ENCODE data around the gene RHBDL1.

The RHBDL1 gene

DNA sequence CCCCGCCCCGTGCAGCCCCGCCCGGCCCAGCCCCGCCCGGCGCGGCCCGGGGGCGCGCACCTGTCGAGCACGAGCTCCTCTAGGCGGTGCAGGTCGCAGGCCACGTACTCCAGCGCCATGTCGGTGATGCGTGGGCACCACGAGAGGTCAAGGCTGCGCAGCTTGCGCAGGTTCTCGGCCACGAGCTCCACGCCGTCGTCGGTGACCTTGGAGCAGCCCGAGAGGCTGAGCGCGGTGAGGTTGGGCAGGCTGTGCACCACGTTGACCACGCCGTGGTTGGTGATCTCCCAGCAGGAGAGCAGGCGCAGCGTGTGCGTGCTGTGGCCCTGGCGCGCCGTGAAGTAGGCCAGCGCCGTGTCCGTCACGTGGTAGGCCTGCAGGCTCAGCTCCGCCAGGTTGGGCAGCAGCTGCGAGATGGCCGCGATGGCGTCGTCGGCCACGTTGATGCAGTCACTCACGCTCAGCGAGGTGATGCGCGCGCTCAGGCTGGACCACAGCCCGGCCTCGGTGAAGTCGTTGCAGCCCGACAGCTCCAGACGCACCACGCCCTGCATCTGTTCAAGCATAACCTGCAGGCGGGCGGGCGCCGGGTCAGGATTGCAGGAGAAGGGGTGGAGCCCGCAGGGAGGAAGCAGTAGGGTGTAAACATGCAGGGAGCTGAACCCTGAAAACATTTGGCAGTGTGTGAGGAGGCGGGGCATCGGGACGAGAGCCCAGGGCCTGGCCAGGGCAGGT, 20.1 kb downstream of the RHBDL1 start:
- DNase-seq (ENCODE audit: low read depth): peak; percentile 89
- H3K4me3 ChIP-seq (ENCODE audit: low read length): peak overlapping the region; percentile 20
- TF ChIP-seq, protein P1, sequence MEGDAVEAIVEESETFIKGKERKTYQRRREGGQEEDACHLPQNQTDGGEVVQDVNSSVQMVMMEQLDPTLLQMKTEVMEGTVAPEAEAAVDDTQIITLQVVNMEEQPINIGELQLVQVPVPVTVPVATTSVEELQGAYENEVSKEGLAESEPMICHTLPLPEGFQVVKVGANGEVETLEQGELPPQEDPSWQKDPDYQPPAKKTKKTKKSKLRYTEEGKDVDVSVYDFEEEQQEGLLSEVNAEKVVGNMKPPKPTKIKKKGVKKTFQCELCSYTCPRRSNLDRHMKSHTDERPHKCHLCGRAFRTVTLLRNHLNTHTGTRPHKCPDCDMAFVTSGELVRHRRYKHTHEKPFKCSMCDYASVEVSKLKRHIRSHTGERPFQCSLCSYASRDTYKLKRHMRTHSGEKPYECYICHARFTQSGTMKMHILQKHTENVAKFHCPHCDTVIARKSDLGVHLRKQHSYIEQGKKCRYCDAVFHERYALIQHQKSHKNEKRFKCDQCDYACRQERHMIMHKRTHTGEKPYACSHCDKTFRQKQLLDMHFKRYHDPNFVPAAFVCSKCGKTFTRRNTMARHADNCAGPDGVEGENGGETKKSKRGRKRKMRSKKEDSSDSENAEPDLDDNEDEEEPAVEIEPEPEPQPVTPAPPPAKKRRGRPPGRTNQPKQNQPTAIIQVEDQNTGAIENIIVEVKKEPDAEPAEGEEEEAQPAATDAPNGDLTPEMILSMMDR (IDR thresholded peaks at IDR 0.05; ENCODE audit: insufficient read depth, low read depth, low read length, missing control alignments): no peak

DNA sequence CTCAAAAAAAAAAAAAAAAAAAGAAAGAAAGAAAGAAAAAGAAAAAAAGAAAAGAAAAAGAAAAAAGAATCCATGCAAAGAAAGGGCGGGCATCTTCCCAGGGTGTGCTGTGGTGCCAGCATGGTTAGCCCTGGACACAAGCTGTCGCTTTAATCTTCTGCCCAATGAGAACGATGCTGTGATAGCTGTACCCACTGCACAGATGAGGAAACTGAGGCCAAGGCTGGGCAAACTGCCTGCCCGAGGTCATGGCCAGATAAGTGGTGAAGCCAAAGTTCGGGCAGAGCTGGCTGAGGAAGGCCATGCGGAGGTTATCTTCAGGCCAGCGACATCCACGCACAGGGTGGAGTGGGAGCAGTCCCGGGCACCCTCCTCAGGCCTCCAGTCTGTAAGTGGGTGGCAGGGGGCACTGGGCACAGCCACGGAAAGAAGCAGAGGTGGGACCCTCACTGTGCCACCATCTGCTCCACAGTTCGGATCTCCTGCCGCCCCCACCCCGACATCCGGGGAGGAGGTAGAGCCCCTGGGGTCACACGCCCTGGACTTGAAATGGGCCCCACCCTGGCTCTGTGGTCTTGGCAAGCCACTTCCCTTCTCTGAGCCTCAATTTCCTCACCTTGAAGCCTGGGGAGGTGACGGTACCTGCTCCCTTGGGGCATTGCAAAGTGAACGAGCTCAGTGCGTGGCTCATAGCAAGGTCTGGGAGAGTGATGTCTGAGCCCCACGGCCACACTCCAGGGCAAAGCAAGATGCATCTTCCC, 23.6 kb downstream of the RHBDL1 start:
- TF ChIP-seq, protein P1 (IDR thresholded peaks at IDR 0.05; ENCODE audit: insufficient read depth, low read depth, low read length, missing control alignments): no peak
- no peak for DNase-seq (ENCODE audit: low read depth)
- no peak overlapping the region for H3K4me3 ChIP-seq (ENCODE audit: low read length)

DNA sequence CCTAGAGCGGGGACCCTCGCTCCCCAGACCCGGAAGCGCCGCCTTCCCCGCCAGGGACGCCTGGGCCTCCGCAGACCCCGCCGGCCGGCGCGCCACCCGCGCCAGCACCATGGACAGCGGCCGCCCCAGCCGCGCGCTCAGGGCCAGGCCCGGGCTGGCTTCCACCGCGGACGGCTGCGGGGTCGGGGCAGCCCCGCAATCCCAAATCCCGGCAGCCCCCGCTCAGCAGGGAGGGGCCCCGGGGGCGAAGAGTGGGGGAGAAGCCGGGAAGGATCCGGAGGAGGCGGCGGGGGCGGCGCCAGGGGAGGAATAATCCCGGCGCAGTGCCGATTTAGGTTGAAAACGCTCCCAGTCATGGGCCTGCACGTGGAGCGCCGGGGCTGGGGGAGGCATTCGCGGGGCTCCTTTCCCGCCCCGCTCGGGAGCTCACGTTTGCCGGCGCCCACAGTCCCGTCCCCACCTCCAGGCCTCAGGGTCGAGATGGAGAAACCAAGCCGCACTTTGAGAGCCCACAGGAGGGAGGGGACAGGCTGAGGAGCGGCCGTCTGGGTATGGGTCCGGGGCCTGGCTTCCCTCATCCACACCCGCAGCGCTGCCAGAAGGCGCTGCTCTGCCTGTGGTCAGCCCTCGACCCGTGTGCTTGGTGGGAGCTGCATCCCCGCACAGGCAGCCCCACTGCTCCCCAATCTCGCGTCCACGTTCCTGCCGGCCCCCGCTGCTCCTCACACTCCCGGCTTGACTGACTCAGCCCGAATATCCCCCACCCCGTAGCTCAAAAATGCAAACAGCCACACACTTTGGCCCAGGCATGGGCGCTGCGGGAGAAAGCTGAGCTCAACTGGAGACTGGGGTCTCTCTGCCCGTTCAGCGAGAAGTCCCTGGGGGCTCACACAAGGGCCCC, 25.5 kb downstream of the RHBDL1 start:
- TF ChIP-seq, protein P1 (IDR thresholded peaks at IDR 0.05; ENCODE audit: insufficient read depth, low read depth, low read length, missing control alignments): no peak
- H3K4me3 ChIP-seq (ENCODE audit: low read length): no peak overlapping the region
- no peak for DNase-seq (ENCODE audit: low read depth)

DNA sequence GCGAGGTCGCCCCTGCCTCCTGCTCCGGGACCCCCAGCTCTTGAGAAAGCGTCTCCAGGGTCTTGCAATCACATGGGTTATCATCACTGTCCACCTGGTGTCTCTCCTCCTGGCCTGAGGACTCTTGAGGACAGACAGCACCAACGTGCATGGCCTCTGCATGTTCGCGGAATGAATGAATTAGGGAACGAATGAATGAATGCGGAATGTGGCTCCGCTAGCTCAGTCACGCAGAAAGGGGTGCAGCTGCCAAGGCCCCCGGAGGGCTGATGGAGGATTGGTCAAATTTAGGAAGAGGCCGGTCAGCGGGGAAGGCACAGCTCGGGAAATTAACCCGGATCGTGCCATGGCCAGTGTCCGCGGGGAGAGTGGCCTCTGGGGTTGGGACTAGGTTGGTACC, 26.9 kb downstream of the RHBDL1 start:
- TF ChIP-seq, protein P1 (IDR thresholded peaks at IDR 0.05; ENCODE audit: insufficient read depth, low read depth, low read length, missing control alignments): no peak
- no peak overlapping the region for H3K4me3 ChIP-seq (ENCODE audit: low read length)
- no peak for DNase-seq (ENCODE audit: low read depth)

DNA sequence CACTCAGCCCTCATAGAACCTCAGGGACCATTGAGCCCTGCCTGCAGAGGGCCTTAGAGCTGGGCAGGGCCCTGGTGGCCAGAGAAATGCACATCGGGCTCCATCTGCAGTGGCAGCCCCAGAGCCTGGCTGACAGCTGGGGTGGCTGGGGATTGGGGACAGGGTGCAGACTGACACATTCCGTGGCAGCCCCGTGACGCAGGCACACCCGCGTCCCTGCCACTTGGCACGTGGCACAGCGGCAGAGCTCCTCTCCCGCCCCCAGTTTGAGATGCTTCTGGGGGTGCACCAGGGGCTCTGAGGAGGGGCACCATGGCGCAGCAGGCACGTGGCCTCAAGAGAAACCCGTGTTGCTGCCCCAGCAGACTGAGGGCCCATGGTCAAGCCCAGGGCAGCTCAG, 27.9 kb downstream of the RHBDL1 start:
- H3K4me3 ChIP-seq (ENCODE audit: low read length): no peak overlapping the region
- TF ChIP-seq, protein P1 (IDR thresholded peaks at IDR 0.05; ENCODE audit: insufficient read depth, low read depth, low read length, missing control alignments): no peak
- DNase-seq (ENCODE audit: low read depth): no peak

DNA sequence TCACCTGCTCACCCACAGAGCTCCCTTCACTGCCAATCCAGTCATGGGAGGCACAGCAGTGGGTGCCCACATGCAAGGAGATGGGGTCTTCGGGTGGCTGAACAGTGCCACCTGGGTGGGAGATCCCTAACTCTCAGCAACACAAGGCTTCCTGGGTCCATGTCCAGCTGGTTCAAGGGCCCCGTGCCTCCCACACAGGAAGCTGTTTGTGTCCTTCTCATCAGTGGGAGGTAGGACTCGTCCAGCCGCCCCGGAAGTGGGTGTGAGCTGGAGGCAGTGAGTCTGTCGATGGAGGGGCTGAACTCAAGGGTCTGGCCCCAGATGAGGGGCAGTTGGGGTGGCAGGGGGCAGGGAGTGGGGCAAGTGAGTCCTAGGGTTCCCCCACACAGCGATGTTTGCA, 28.6 kb downstream of the RHBDL1 start:
- H3K4me3 ChIP-seq (ENCODE audit: low read length): no peak overlapping the region
- TF ChIP-seq, protein P1 (IDR thresholded peaks at IDR 0.05; ENCODE audit: insufficient read depth, low read depth, low read length, missing control alignments): no peak
- no peak for DNase-seq (ENCODE audit: low read depth)

Data from epithelial cell of esophagus (primary cell).